H1 (cell line): ENCODE data around the gene MAN1C1.
"Not testable (repeated sequence)": the region's sequence is repeated elsewhere in the genome, so short reads cannot be mapped to it uniquely, and the experiment has no call there.

Experiments
- BCL11A ChIP-seq, 2 experiments: IDR thresholded peaks; one replicate each; pipeline ENCODE4 v1.6.1; 2011; ENCODE audit warnings: low read depth in 2 of 2, low read length in 2 of 2, mild to moderate bottlenecking in 2 of 2
- EZH2 ChIP-seq: fragments of 200-600 bp; sonication (generic); IDR thresholded peaks from 2 replicates; pipeline ENCODE4 v1.7.1; 2012; ENCODE audit warnings: low read depth, mild to moderate bottlenecking, moderate library complexity, low read length, inconsistent platforms; ENCODE audit not compliant: severe bottlenecking
- GABPA ChIP-seq: IDR thresholded peaks from 2 replicates; pipeline ENCODE4 v1.6.1; 2011; ENCODE audit warnings: mild to moderate bottlenecking, low read length, moderate library complexity, borderline replicate concordance; ENCODE audit not compliant: insufficient read depth
- HDAC2 ChIP-seq, 2 experiments: fragments of 300-600 bp in 1 of 2; sonication (generic) in 1 of 2; IDR thresholded peaks; 2 replicates each; pipeline ENCODE4 v1.6.1; 2011 to 2012; ENCODE audit warnings: low read depth in 2 of 2, low read length in 2 of 2, mild to moderate bottlenecking in 2 of 2, moderate library complexity in 2 of 2, borderline replicate concordance in 1 of 2, inconsistent platforms in 1 of 2
- POLR2A ChIP-seq, 2 experiments: IDR thresholded peaks; 1 replicate in 1 of 2; 2 replicates in 1 of 2; pipeline ENCODE4 v1.6.1; 2011; ENCODE audit warnings: low read depth in 2 of 2, low read length in 2 of 2, mild to moderate bottlenecking in 2 of 2; ENCODE audit errors: control extremely low read depth in 1 of 2
- SIRT6 ChIP-seq: IDR thresholded peaks from one replicate; pipeline ENCODE4 v1.7.1; 2012; ENCODE audit warnings: low read length, inconsistent platforms
- SP2 ChIP-seq: IDR thresholded peaks from 2 replicates; pipeline ENCODE4 v1.6.1; 2012; ENCODE audit warnings: mild to moderate bottlenecking, low read length, inconsistent platforms
- TCF12 ChIP-seq: IDR thresholded peaks from 2 replicates; pipeline ENCODE4 v1.6.1; 2011; ENCODE audit warnings: low read depth, mild to moderate bottlenecking, low read length
- TF ChIP-seq, protein P1 (sequence below): IDR thresholded peaks from 2 replicates; pipeline ENCODE4 v1.6.1; 2011; ENCODE audit warnings: low read depth, mild to moderate bottlenecking, low read length; ENCODE audit not compliant: insufficient read depth
- TF ChIP-seq, protein P2 (sequence below), 3 experiments: IDR thresholded peaks; 1 replicate in 2 of 3; 2 replicates in 1 of 3; pipeline versions ENCODE4 v1.5.1 to v1.6.1; 2011; ENCODE audit warnings: low read length in 3 of 3, mild to moderate bottlenecking in 3 of 3, inconsistent platforms in 2 of 3, low read depth in 1 of 3, moderate library complexity in 1 of 3; ENCODE audit not compliant: insufficient read depth in 1 of 3; ENCODE audit errors: control extremely low read depth in 1 of 3
- TF ChIP-seq, protein P3 (sequence below): fragments of 300-600 bp; sonication (generic); IDR thresholded peaks from 2 replicates; pipeline ENCODE4 v1.7.1; 2012; ENCODE audit warnings: low read length, moderate library complexity, mild to moderate bottlenecking, inconsistent platforms; ENCODE audit not compliant: insufficient replicate concordance
- TF ChIP-seq, protein P4 (sequence below): IDR thresholded peaks from 2 replicates; pipeline ENCODE4 v1.6.1; 2012; ENCODE audit warnings: inconsistent platforms

DNA sequence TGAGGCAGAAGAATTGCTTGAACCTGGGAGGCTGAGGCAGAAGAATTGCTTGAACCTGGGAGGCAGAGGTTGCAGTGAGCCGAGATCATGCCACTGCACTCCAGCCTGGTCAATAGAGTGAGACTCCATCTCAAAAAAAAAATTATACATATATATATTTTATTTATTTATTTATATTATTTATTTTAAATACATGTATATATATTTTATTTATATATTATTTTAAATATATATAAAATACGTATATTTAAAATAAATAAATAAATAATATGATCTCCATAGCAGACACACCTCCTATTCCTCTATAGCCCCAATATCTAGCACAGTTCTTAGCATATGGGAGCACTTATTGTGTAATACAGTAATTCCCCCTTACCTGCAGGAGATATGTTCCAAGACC, 46.4 kb downstream of the MAN1C1 start:
- TF ChIP-seq, protein P1, sequence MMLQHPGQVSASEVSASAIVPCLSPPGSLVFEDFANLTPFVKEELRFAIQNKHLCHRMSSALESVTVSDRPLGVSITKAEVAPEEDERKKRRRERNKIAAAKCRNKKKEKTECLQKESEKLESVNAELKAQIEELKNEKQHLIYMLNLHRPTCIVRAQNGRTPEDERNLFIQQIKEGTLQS, result not testable (repeated sequence)
- TF ChIP-seq HDAC2 (IDR thresholded peaks at IDR 0.05; ENCODE audit: borderline replicate concordance in 1 of 2, low read depth in 2 of 2, low read length in 2 of 2); TCF12; EZH2; SIRT6; POLR2A (IDR thresholded peaks at IDR 0.05; ENCODE audit: control extremely low read depth in 1 of 2, low read depth in 2 of 2, low read length in 2 of 2); SP2; GABPA; BCL11A (IDR thresholded peaks at IDR 0.05; ENCODE audit: low read depth in 2 of 2, low read length in 2 of 2): not testable (repeated sequence)
- TF ChIP-seq, protein P2, sequence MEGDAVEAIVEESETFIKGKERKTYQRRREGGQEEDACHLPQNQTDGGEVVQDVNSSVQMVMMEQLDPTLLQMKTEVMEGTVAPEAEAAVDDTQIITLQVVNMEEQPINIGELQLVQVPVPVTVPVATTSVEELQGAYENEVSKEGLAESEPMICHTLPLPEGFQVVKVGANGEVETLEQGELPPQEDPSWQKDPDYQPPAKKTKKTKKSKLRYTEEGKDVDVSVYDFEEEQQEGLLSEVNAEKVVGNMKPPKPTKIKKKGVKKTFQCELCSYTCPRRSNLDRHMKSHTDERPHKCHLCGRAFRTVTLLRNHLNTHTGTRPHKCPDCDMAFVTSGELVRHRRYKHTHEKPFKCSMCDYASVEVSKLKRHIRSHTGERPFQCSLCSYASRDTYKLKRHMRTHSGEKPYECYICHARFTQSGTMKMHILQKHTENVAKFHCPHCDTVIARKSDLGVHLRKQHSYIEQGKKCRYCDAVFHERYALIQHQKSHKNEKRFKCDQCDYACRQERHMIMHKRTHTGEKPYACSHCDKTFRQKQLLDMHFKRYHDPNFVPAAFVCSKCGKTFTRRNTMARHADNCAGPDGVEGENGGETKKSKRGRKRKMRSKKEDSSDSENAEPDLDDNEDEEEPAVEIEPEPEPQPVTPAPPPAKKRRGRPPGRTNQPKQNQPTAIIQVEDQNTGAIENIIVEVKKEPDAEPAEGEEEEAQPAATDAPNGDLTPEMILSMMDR (IDR thresholded peaks at IDR 0.05; ENCODE audit: control extremely low read depth in 1 of 3, insufficient read depth in 1 of 3, low read depth in 1 of 3, low read length in 3 of 3), result not testable (repeated sequence)
- TF ChIP-seq, protein P3, sequence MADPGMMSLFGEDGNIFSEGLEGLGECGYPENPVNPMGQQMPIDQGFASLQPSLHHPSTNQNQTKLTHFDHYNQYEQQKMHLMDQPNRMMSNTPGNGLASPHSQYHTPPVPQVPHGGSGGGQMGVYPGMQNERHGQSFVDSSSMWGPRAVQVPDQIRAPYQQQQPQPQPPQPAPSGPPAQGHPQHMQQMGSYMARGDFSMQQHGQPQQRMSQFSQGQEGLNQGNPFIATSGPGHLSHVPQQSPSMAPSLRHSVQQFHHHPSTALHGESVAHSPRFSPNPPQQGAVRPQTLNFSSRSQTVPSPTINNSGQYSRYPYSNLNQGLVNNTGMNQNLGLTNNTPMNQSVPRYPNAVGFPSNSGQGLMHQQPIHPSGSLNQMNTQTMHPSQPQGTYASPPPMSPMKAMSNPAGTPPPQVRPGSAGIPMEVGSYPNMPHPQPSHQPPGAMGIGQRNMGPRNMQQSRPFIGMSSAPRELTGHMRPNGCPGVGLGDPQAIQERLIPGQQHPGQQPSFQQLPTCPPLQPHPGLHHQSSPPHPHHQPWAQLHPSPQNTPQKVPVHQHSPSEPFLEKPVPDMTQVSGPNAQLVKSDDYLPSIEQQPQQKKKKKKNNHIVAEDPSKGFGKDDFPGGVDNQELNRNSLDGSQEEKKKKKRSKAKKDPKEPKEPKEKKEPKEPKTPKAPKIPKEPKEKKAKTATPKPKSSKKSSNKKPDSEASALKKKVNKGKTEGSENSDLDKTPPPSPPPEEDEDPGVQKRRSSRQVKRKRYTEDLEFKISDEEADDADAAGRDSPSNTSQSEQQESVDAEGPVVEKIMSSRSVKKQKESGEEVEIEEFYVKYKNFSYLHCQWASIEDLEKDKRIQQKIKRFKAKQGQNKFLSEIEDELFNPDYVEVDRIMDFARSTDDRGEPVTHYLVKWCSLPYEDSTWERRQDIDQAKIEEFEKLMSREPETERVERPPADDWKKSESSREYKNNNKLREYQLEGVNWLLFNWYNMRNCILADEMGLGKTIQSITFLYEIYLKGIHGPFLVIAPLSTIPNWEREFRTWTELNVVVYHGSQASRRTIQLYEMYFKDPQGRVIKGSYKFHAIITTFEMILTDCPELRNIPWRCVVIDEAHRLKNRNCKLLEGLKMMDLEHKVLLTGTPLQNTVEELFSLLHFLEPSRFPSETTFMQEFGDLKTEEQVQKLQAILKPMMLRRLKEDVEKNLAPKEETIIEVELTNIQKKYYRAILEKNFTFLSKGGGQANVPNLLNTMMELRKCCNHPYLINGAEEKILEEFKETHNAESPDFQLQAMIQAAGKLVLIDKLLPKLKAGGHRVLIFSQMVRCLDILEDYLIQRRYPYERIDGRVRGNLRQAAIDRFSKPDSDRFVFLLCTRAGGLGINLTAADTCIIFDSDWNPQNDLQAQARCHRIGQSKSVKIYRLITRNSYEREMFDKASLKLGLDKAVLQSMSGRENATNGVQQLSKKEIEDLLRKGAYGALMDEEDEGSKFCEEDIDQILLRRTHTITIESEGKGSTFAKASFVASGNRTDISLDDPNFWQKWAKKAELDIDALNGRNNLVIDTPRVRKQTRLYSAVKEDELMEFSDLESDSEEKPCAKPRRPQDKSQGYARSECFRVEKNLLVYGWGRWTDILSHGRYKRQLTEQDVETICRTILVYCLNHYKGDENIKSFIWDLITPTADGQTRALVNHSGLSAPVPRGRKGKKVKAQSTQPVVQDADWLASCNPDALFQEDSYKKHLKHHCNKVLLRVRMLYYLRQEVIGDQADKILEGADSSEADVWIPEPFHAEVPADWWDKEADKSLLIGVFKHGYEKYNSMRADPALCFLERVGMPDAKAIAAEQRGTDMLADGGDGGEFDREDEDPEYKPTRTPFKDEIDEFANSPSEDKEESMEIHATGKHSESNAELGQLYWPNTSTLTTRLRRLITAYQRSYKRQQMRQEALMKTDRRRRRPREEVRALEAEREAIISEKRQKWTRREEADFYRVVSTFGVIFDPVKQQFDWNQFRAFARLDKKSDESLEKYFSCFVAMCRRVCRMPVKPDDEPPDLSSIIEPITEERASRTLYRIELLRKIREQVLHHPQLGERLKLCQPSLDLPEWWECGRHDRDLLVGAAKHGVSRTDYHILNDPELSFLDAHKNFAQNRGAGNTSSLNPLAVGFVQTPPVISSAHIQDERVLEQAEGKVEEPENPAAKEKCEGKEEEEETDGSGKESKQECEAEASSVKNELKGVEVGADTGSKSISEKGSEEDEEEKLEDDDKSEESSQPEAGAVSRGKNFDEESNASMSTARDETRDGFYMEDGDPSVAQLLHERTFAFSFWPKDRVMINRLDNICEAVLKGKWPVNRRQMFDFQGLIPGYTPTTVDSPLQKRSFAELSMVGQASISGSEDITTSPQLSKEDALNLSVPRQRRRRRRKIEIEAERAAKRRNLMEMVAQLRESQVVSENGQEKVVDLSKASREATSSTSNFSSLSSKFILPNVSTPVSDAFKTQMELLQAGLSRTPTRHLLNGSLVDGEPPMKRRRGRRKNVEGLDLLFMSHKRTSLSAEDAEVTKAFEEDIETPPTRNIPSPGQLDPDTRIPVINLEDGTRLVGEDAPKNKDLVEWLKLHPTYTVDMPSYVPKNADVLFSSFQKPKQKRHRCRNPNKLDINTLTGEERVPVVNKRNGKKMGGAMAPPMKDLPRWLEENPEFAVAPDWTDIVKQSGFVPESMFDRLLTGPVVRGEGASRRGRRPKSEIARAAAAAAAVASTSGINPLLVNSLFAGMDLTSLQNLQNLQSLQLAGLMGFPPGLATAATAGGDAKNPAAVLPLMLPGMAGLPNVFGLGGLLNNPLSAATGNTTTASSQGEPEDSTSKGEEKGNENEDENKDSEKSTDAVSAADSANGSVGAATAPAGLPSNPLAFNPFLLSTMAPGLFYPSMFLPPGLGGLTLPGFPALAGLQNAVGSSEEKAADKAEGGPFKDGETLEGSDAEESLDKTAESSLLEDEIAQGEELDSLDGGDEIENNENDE, result not testable (repeated sequence)
- TF ChIP-seq, protein P4, sequence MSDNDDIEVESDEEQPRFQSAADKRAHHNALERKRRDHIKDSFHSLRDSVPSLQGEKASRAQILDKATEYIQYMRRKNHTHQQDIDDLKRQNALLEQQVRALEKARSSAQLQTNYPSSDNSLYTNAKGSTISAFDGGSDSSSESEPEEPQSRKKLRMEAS, result not testable (repeated sequence)
